Erythroblast (primary cell): ENCODE data around the gene SMYD1.

Source experiments
- GATA1 ChIP-seq: IDR thresholded peaks from 2 replicates; pipeline ENCODE4 v1.6.1; 2011; ENCODE audit warnings: low read depth, mild to moderate bottlenecking, control low read depth, low read length, moderate library complexity
- POLR2A ChIP-seq: IDR thresholded peaks from 2 replicates; pipeline ENCODE4 v1.6.1; 2011; ENCODE audit warnings: mild to moderate bottlenecking, low read length

GRCh38 chr2:88108796-88109195 is 41.2 kb downstream of the SMYD1 start:
- no peak for TF ChIP-seq POLR2A
- no peak for TF ChIP-seq GATA1
